ENCODE results near the gene STMN1. TPM values are rescaled to one million over a fixed set of nuclear protein-coding genes. Genes with fewer than 3 reads are reported as not detected.

STMN1 gene
- total and polyA plus RNA-seq, 2 experiments from 2014 or later = 227 to 1,890 TPM

DNA sequence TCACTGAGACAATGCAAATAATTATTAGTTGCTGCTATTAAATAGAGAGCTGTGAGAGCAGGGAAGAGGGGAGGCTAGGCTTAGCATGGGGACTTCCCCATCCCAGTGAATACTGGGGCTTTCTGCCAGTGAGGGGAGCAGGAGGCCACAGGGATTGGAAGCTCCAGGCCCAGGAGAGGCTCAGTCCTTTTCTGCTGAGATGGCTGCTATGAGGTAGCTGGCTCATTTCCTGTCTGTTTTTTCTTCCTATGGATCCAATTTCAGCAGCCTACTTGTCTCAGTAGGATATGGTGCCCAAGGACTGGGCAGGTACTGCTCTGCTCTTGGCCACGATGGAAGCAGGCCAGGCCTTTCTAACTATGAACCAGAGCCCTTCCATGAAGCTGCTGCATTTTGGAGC lies 10.0 kb downstream of the STMN1 start (continued):
- TF ChIP-seq, protein P1, sequence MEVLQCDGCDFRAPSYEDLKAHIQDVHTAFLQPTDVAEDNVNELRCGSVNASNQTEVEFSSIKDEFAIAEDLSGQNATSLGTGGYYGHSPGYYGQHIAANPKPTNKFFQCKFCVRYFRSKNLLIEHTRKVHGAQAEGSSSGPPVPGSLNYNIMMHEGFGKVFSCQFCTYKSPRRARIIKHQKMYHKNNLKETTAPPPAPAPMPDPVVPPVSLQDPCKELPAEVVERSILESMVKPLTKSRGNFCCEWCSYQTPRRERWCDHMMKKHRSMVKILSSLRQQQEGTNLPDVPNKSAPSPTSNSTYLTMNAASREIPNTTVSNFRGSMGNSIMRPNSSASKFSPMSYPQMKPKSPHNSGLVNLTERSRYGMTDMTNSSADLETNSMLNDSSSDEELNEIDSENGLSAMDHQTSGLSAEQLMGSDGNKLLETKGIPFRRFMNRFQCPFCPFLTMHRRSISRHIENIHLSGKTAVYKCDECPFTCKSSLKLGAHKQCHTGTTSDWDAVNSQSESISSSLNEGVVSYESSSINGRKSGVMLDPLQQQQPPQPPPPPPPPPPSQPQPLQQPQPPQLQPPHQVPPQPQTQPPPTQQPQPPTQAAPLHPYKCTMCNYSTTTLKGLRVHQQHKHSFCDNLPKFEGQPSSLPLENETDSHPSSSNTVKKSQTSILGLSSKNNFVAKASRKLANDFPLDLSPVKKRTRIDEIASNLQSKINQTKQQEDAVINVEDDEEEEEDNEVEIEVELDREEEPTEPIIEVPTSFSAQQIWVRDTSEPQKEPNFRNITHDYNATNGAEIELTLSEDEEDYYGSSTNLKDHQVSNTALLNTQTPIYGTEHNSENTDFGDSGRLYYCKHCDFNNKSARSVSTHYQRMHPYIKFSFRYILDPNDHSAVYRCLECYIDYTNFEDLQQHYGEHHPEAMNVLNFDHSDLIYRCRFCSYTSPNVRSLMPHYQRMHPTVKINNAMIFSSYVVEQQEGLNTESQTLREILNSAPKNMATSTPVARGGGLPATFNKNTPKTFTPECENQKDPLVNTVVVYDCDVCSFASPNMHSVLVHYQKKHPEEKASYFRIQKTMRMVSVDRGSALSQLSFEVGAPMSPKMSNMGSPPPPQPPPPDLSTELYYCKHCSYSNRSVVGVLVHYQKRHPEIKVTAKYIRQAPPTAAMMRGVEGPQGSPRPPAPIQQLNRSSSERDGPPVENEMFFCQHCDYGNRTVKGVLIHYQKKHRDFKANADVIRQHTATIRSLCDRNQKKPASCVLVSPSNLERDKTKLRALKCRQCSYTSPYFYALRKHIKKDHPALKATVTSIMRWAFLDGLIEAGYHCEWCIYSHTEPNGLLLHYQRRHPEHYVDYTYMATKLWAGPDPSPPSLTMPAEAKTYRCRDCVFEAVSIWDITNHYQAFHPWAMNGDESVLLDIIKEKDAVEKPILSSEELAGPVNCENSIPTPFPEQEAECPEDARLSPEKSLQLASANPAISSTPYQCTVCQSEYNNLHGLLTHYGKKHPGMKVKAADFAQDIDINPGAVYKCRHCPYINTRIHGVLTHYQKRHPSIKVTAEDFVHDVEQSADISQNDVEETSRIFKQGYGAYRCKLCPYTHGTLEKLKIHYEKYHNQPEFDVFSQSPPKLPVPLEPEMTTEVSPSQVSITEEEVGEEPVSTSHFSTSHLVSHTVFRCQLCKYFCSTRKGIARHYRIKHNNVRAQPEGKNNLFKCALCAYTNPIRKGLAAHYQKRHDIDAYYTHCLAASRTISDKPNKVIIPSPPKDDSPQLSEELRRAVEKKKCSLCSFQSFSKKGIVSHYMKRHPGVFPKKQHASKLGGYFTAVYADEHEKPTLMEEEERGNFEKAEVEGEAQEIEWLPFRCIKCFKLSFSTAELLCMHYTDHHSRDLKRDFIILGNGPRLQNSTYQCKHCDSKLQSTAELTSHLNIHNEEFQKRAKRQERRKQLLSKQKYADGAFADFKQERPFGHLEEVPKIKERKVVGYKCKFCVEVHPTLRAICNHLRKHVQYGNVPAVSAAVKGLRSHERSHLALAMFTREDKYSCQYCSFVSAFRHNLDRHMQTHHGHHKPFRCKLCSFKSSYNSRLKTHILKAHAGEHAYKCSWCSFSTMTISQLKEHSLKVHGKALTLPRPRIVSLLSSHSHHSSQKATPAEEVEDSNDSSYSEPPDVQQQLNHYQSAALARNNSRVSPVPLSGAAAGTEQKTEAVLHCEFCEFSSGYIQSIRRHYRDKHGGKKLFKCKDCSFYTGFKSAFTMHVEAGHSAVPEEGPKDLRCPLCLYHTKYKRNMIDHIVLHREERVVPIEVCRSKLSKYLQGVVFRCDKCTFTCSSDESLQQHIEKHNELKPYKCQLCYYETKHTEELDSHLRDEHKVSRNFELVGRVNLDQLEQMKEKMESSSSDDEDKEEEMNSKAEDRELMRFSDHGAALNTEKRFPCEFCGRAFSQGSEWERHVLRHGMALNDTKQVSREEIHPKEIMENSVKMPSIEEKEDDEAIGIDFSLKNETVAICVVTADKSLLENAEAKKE (CRISPR knock-in tag; IDR thresholded peaks at IDR 0.05) = no peak
- no peak for TF ChIP-seq CREB1 (CRISPR knock-in tag; IDR thresholded peaks at IDR 0.05; ENCODE audit: low read depth)
- TF ChIP-seq EZH2phosphoT487 (IDR thresholded peaks at IDR 0.05; ENCODE audit: unreplicated experiment) = no peak
- TF ChIP-seq NANOG (IDR thresholded peaks at IDR 0.05; ENCODE audit: borderline replicate concordance) = no peak
- TF ChIP-seq POLR2AphosphoS5 (IDR thresholded peaks at IDR 0.05; ENCODE audit: low read depth) = no peak
- TF ChIP-seq ZNF114 (CRISPR knock-in tag; IDR thresholded peaks at IDR 0.05) = no peak
- no peak for TF ChIP-seq STAT1 (IDR thresholded peaks at IDR 0.05; ENCODE audit: unreplicated experiment)
- TF ChIP-seq, protein P2, sequence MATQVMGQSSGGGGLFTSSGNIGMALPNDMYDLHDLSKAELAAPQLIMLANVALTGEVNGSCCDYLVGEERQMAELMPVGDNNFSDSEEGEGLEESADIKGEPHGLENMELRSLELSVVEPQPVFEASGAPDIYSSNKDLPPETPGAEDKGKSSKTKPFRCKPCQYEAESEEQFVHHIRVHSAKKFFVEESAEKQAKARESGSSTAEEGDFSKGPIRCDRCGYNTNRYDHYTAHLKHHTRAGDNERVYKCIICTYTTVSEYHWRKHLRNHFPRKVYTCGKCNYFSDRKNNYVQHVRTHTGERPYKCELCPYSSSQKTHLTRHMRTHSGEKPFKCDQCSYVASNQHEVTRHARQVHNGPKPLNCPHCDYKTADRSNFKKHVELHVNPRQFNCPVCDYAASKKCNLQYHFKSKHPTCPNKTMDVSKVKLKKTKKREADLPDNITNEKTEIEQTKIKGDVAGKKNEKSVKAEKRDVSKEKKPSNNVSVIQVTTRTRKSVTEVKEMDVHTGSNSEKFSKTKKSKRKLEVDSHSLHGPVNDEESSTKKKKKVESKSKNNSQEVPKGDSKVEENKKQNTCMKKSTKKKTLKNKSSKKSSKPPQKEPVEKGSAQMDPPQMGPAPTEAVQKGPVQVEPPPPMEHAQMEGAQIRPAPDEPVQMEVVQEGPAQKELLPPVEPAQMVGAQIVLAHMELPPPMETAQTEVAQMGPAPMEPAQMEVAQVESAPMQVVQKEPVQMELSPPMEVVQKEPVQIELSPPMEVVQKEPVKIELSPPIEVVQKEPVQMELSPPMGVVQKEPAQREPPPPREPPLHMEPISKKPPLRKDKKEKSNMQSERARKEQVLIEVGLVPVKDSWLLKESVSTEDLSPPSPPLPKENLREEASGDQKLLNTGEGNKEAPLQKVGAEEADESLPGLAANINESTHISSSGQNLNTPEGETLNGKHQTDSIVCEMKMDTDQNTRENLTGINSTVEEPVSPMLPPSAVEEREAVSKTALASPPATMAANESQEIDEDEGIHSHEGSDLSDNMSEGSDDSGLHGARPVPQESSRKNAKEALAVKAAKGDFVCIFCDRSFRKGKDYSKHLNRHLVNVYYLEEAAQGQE (IDR thresholded peaks at IDR 0.05; ENCODE audit: unreplicated experiment) = no peak
- TF ChIP-seq ZNF331 (CRISPR knock-in tag; IDR thresholded peaks at IDR 0.05; ENCODE audit: low read depth) = no peak
- no peak for TF ChIP-seq EZH2 (IDR thresholded peaks at IDR 0.05; ENCODE audit: low read depth, unreplicated experiment)
- no peak for TF ChIP-seq JUNB (IDR thresholded peaks at IDR 0.05; ENCODE audit: unreplicated experiment)

Data from GM23338 (cell line).